ENCODE results near the gene INPP5D. TPM values are rescaled to one million over a fixed set of nuclear protein-coding genes. Genes with fewer than 3 reads are reported as not detected.

INPP5D gene
- total and polyA plus RNA-seq, 2 donors (not counting 3 experiments of a cell fraction or from before 2014, with no cell fraction given), result 13.9 to 46.6 TPM

DNA sequence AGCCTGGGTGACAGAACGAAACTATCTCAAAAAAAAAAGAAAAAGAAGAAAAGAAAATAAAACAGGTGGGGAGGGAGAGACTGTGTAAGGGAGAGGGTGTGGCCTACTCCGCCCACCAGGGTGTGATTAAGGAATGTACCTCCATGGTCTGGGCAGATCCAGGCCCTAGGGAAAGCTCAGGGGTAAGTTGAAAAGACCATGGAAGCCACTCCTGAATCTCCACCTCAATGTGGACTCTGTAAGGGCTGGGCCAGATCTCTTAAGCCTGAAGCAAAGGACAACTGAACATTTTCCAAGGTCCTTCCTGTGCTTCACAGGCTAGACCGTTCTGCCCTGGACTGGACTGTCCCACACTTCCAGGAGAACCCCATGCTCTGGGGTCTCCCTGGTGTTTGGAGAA, 181.7 kb downstream of the INPP5D start:
- no peak for FAIRE-seq
- intact Hi-C loops (cut with micrococcal nuclease), result no loop called here

GRCh38 chr2:233242231-233242927, 182.2 kb downstream of the INPP5D start:
- Histone ChIP-seq H3K9ac (replicated peaks; ENCODE audit: extremely low read depth, insufficient read depth, low read length) (no peak overlapping the region), H3K9me3 (replicated peaks; ENCODE audit: control insufficient read depth, insufficient read depth, low read length) (no peaks in the 10 kb centered on the region), H3K27ac (ENCODE audit: insufficient read depth, low read depth, low read length) (no peak overlapping the region), H3K4me3 (replicated peaks in 1 of 3; ENCODE audit: insufficient read depth in 1 of 3, low read depth in 1 of 3, low read length in 3 of 3) (no peak overlapping the region), H3K27me3 (ENCODE audit: control insufficient read depth in 2 of 2, insufficient read depth in 2 of 2, low read length in 2 of 2) (no peaks in the 10 kb centered on the region), H3K4me1 (ENCODE audit: control insufficient read depth, extremely low read depth, insufficient read depth, low read length) (peaks cover 7% of the 10 kb centered on the region), H3K36me3 (ENCODE audit: control insufficient read depth in 2 of 2, extremely low read depth in 1 of 2, insufficient read depth in 2 of 2, low read length in 2 of 2) (no peaks in the 10 kb centered on the region), H3K4me2 (ENCODE audit: insufficient read depth, low read length) (no peak overlapping the region), H3K79me2 (ENCODE audit: control insufficient read depth, insufficient read depth, low read length) (no peaks in the 10 kb centered on the region), H2AFZ (ENCODE audit: low read depth, low read length) (no peak overlapping the region), H4K20me1 (replicated peaks; ENCODE audit: control insufficient read depth, extremely low read depth, insufficient read depth, low read length) (no peaks in the 10 kb centered on the region), H3K9me1 (replicated peaks; ENCODE audit: control insufficient read depth, extremely low read depth, insufficient read depth, low read length) (no peaks in the 10 kb centered on the region)
- POLR2A ChIA-PET, result no interaction called here
- dilution Hi-C loops (cut with MboI; ENCODE audit: extremely low pct_ligation_motif_present, low sequenced_read_pairs) (no loop called here), intact Hi-C loops (cut with micrococcal nuclease) (no loop called here)
- CTCF ChIA-PET, result interaction anchor here (1.1 to 1.3 kb wide), 3 partner anchors 33 to 191 kb away, joined by 3 to 4 read pairs (median 3); no protein-coding TSS in a partner anchor
- no TSS peak for BruUV-seq (replicated peaks)
- no peak for TF ChIP-seq GATA2 (IDR thresholded peaks at IDR 0.05; ENCODE audit: insufficient read depth, insufficient read length, low read depth, low read length)
- TF ChIP-seq MYC (IDR thresholded peaks at IDR 0.05; ENCODE audit: low read depth, low read length), result no peak
- no peak for TF ChIP-seq POLR2AphosphoS5 (IDR thresholded peaks at IDR 0.05; ENCODE audit: insufficient read depth, low read depth, low read length)
- TF ChIP-seq JUN (IDR thresholded peaks at IDR 0.05; ENCODE audit: borderline replicate concordance, insufficient read depth, insufficient read length, low read depth), result no peak
- no peak for TF ChIP-seq FOS (IDR thresholded peaks at IDR 0.05; ENCODE audit: borderline replicate concordance, insufficient read depth, low read length)
- TF ChIP-seq, protein P1, sequence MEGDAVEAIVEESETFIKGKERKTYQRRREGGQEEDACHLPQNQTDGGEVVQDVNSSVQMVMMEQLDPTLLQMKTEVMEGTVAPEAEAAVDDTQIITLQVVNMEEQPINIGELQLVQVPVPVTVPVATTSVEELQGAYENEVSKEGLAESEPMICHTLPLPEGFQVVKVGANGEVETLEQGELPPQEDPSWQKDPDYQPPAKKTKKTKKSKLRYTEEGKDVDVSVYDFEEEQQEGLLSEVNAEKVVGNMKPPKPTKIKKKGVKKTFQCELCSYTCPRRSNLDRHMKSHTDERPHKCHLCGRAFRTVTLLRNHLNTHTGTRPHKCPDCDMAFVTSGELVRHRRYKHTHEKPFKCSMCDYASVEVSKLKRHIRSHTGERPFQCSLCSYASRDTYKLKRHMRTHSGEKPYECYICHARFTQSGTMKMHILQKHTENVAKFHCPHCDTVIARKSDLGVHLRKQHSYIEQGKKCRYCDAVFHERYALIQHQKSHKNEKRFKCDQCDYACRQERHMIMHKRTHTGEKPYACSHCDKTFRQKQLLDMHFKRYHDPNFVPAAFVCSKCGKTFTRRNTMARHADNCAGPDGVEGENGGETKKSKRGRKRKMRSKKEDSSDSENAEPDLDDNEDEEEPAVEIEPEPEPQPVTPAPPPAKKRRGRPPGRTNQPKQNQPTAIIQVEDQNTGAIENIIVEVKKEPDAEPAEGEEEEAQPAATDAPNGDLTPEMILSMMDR (IDR thresholded peaks at IDR 0.05; ENCODE audit: extremely low read depth in 1 of 2, insufficient read depth in 1 of 2, low read depth in 1 of 2, low read length in 2 of 2), result no peak
- no peak for TF ChIP-seq POLR2A (IDR thresholded peaks at IDR 0.05; ENCODE audit: low read depth, low read length)
- TF ChIP-seq EZH2 (IDR thresholded peaks at IDR 0.05; ENCODE audit: borderline replicate concordance, low read depth, low read length, severe bottlenecking), result no peak
- TF ChIP-seq MAX (IDR thresholded peaks at IDR 0.05; ENCODE audit: insufficient read depth, insufficient read length), result no peak
- no peak for FAIRE-seq
- no peak for DNase-seq (ENCODE audit: low read depth, low spot score)

More for the DNA sequence above, 181.7 kb downstream of the INPP5D start:
- CTCF ChIA-PET, result interaction anchor here (1.1 to 1.3 kb wide), 3 partner anchors 22 to 190 kb away, joined by 3 read pairs; no protein-coding TSS in a partner anchor
- no peak for DNase-seq (ENCODE audit: low read depth, low spot score)
- Histone ChIP-seq H3K4me1 (ENCODE audit: control insufficient read depth, extremely low read depth, insufficient read depth, low read length) (peaks cover under 1% of the 10 kb centered on the region), H3K9me3 (replicated peaks; ENCODE audit: control insufficient read depth, insufficient read depth, low read length) (no peaks in the 10 kb centered on the region), H3K9me1 (replicated peaks; ENCODE audit: control insufficient read depth, extremely low read depth, insufficient read depth, low read length) (no peaks in the 10 kb centered on the region), H3K36me3 (ENCODE audit: control insufficient read depth in 2 of 2, extremely low read depth in 1 of 2, insufficient read depth in 2 of 2, low read length in 2 of 2) (no peaks in the 10 kb centered on the region), H3K27me3 (ENCODE audit: control insufficient read depth in 2 of 2, insufficient read depth in 2 of 2, low read length in 2 of 2) (no peaks in the 10 kb centered on the region), H3K4me2 (ENCODE audit: insufficient read depth, low read length) (no peak overlapping the region), H3K9ac (replicated peaks; ENCODE audit: extremely low read depth, insufficient read depth, low read length) (no peak overlapping the region), H2AFZ (ENCODE audit: low read depth, low read length) (no peak overlapping the region), H3K4me3 (replicated peaks in 1 of 3; ENCODE audit: insufficient read depth in 1 of 3, low read depth in 1 of 3, low read length in 3 of 3) (no peak overlapping the region), H4K20me1 (replicated peaks; ENCODE audit: control insufficient read depth, extremely low read depth, insufficient read depth, low read length) (no peaks in the 10 kb centered on the region), H3K27ac (ENCODE audit: insufficient read depth, low read depth, low read length) (no peak overlapping the region), H3K79me2 (ENCODE audit: control insufficient read depth, insufficient read depth, low read length) (no peaks in the 10 kb centered on the region)
- TF ChIP-seq POLR2A (IDR thresholded peaks at IDR 0.05; ENCODE audit: low read depth, low read length) (no peak), MYC (IDR thresholded peaks at IDR 0.05; ENCODE audit: low read depth, low read length) (no peak), POLR2AphosphoS5 (IDR thresholded peaks at IDR 0.05; ENCODE audit: insufficient read depth, low read depth, low read length) (no peak)
- TF ChIP-seq, protein P1 (IDR thresholded peaks at IDR 0.05; ENCODE audit: extremely low read depth in 1 of 2, insufficient read depth in 1 of 2, low read depth in 1 of 2, low read length in 2 of 2), result no peak
- dilution Hi-C loops (cut with MboI; ENCODE audit: extremely low pct_ligation_motif_present, low sequenced_read_pairs), result no loop called here
- BruUV-seq (replicated peaks), result no TSS peak
- POLR2A ChIA-PET, result no interaction called here

Data from endothelial cell of umbilical vein (primary cell).